Measurements from ENCODE around the gene PDCD4.

Gene PDCD4

GRCh38 chr10:110931769-110932381, 60.1 kb downstream of the PDCD4 start:
- TF ChIP-seq CTCF (IDR thresholded peaks at IDR 0.05; ENCODE audit: control extremely low read depth, extremely low read depth, low read depth, missing control alignments): no peak
- no peak for DNase-seq (ENCODE audit: extremely low spot score)
- CTCF ChIA-PET: interaction anchor here (0.8 kb wide), 1 partner anchor 13 kb away, joined by 3 read pairs; no protein-coding TSS in a partner anchor
- POLR2A ChIA-PET: no interaction called here

GRCh38 chr10:110932505-110933180, 60.9 kb downstream of the PDCD4 start:
- ChIA-PET CTCF (interaction anchor here (1.1 to 1.4 kb wide), 2 partner anchors 8 to 13 kb away, joined by 3 to 4 read pairs; no protein-coding TSS in a partner anchor), POLR2A (no interaction called here)
- TF ChIP-seq CTCF (IDR thresholded peaks at IDR 0.05; ENCODE audit: control extremely low read depth, extremely low read depth, low read depth, missing control alignments): no peak
- DNase-seq (ENCODE audit: extremely low spot score): no peak

GRCh38 chr10:110936757-110937156, 65.0 kb downstream of the PDCD4 start:
- ChIA-PET CTCF (interaction anchor here (1.7 kb wide), 1 partner anchor 20 kb away, joined by 3 read pairs; no protein-coding TSS in a partner anchor), POLR2A (no interaction called here)

GRCh38 chr10:110939419-110939818, 67.7 kb downstream of the PDCD4 start:
- ChIA-PET POLR2A (no interaction called here), CTCF (no interaction called here)
- TF ChIP-seq CTCF (IDR thresholded peaks at IDR 0.05; ENCODE audit: control extremely low read depth, extremely low read depth, low read depth, missing control alignments): no peak
- DNase-seq (ENCODE audit: extremely low spot score): no peak

More at GRCh38 chr10:110936757-110937156, 65.0 kb downstream of the PDCD4 start:
- no peak for DNase-seq (ENCODE audit: extremely low spot score)
- TF ChIP-seq CTCF (IDR thresholded peaks at IDR 0.05; ENCODE audit: control extremely low read depth, extremely low read depth, low read depth, missing control alignments): no peak

- ChIA-PET CTCF (interaction anchor here (0.9 to 2.0 kb wide), 8 partner anchors 9 to 26 kb away, joined by 3 to 7 read pairs (median 4); partner anchors contain the start of gene BBIP1), POLR2A (no interaction called here)
- no peak for DNase-seq (ENCODE audit: extremely low spot score)
- TF ChIP-seq CTCF (IDR thresholded peaks at IDR 0.05; ENCODE audit: control extremely low read depth, extremely low read depth, low read depth, missing control alignments): no peak
Measured at GRCh38 chr10:110944792-110945396, 73.2 kb downstream of the PDCD4 start.

- ChIA-PET POLR2A (no interaction called here), CTCF (interaction anchor here (1.1 to 1.7 kb wide), 2 partner anchors 15 to 26 kb away, joined by 4 to 5 read pairs; no protein-coding TSS in a partner anchor)
- DNase-seq (ENCODE audit: extremely low spot score): no peak
- TF ChIP-seq CTCF (IDR thresholded peaks at IDR 0.05; ENCODE audit: control extremely low read depth, extremely low read depth, low read depth, missing control alignments): no peak
Measured at GRCh38 chr10:110946496-110946895, 74.8 kb downstream of the PDCD4 start.
